ENCODE data around the gene APOBEC3G. TPM values are rescaled to one million over a fixed set of nuclear protein-coding genes. Genes with fewer than 3 reads are reported as not detected.

Gene APOBEC3G
- total and polyA plus RNA-seq, 2 experiments from 2014 or later = 2.1 to 3.3 TPM

- no peak for TF ChIP-seq ZNF462 (CRISPR knock-in tag; IDR thresholded peaks at IDR 0.05)
- no peak for TF ChIP-seq ZNF331 (CRISPR knock-in tag; IDR thresholded peaks at IDR 0.05; ENCODE audit: low read depth)
- no peak for TF ChIP-seq EZH2phosphoT487 (IDR thresholded peaks at IDR 0.05; ENCODE audit: unreplicated experiment)
Measured at GRCh38 chr22:39097098-39098020, 20.3 kb downstream of the APOBEC3G start, which contains the start of gene APOBEC3H (continued).

DNA sequence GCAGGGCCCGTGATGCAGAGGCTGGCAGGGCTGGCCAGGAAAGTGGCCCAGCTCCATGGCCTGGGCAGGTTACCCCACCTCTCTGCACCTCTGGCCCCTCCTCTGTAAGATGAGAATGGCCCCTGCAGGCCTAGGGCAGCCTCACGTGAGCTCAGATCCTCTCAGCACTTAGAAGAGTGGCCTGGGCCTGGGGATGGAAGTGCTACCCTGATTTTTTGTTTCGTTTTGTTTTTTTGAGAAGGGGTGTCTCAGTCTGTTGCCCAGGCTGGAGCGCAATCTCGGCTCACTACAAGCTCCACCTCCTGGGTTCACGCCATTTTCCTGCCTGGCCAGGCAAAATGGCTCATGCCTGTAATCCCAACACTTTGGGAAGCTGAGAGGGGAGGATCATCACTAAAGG lies 21.0 kb downstream of the APOBEC3G start:
- Histone ChIP-seq H3F3A (replicated peaks; ENCODE audit: low read depth) (0 out of 2 replicates have a peak, but pooled peaks cover 3% of the 10 kb centered on the region), H2AFZ (peak overlapping the region; percentile 24; the same call in 1 of the 2 replicates), H3K79me2 (replicated peaks; ENCODE audit: insufficient read depth) (no peaks in the 10 kb centered on the region), H3K36me3 (ENCODE audit: insufficient read depth) (no peaks in the 10 kb centered on the region), H3K27me3 (ENCODE audit: insufficient read depth) (no peaks in the 10 kb centered on the region), H3K4me3 (no peak overlapping the region), H4K20me1 (replicated peaks; ENCODE audit: insufficient read depth) (no peaks in the 10 kb centered on the region), H3K4me1 (ENCODE audit: insufficient read depth) (peaks cover 22% of the 10 kb centered on the region; the same call in 1 of the 2 replicates), H3K4me2 (no peak overlapping the region), H3K27ac (ENCODE audit: low read depth) (0 out of 2 replicates have a peak overlapping the region, but pooled peaks have one; percentile 1), H3K9me2 (ENCODE audit: insufficient read depth) (no peaks in the 10 kb centered on the region)
- Mint-ChIP-seq H3K4me1 (peaks cover 34% of the 10 kb centered on the region), H3K27ac (no peak overlapping the region; the same call in 1 of the 2 replicates), H3K36me3 (ENCODE audit: low read depth) (no peaks in the 10 kb centered on the region), H3K9me3 (no peaks in the 10 kb centered on the region), H3K27me3 (ENCODE audit: insufficient read depth, low read depth, poor library complexity) (peaks cover 17% of the 10 kb centered on the region), H3K4me3 (no peak overlapping the region)
- ATAC-seq (peak; percentile 93), DNase-seq (ENCODE audit: low spot score) (peak; percentile 81)
- TF ChIP-seq NANOG (IDR thresholded peaks at IDR 0.05; ENCODE audit: borderline replicate concordance) = no peak
- 0 out of 2 replicates have a peak, but pooled peaks have one; percentile 22 for TF ChIP-seq POLR2AphosphoS5 (IDR thresholded peaks at IDR 0.05; ENCODE audit: low read depth)
